Measurements from ENCODE around the gene ADM5.

The ADM5 gene

DNA sequence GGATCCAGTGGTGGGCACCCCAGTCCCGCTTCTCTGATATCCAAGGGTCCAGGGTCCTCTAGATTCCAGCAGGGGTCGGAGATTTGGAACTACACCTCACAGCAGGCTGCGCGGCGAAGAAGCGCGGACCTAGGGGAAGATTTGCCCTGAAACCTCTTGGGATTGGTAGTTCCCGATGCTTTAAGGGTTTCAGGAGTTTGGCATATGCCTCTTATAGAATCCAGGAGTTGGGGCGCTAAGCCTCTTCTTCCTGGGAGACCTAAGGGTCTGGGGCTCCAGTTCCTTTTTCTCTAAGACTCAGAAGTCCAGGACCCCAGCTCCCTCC lies 23.3 kb upstream of the ADM5 start:
- Mint-ChIP-seq H3K9me3 (no peaks in the 10 kb centered on the region), H3K27me3 (peaks cover 2% of the 10 kb centered on the region), H3K36me3 (ENCODE audit: low read depth) (peaks cover 19% of the 10 kb centered on the region), H3K4me1 (peaks cover 36% of the 10 kb centered on the region), H3K4me3 (peak overlapping the region; percentile 100), H3K27ac (peak overlapping the region; percentile 95)
- no peak for ATAC-seq
- DNase-seq: no peak

GRCh38 chr19:49667473-49667872 lies 21.9 kb upstream of the ADM5 start:
- peak overlapping the region; percentile 100 for H3K4me3 Mint-ChIP-seq
- peaks cover 41% of the 10 kb centered on the region for H3K4me1 Mint-ChIP-seq
- ATAC-seq: no peak
- no peak for DNase-seq
- no peak overlapping the region for H3K27ac Mint-ChIP-seq
- H3K36me3 Mint-ChIP-seq (ENCODE audit: low read depth): peaks cover 20% of the 10 kb centered on the region
- peaks cover 2% of the 10 kb centered on the region for H3K27me3 Mint-ChIP-seq
- H3K9me3 Mint-ChIP-seq: no peaks in the 10 kb centered on the region

DNA sequence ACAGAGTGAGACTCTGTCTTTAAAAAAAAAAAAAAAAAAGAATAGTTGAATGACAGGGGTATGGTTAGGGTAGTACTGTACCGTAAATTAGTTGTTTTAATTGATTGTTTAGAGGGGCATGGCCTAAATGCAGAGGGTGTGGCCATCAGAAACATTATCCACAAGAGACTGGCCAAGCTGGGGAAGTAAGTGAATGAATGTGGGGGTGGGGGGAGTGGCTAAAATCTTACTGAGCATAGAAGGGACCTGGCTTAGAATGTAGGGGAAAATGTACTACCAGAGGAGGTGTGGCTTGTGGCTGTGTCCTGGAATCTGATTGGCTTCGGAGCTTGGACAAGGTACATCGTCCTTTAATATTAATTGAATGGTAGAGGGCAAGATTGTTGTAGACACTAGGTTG lies 19.9 kb upstream of the ADM5 start:
- DNase-seq (no peak), ATAC-seq (no peak)
- Mint-ChIP-seq H3K27me3 (peaks cover 2% of the 10 kb centered on the region), H3K27ac (no peak overlapping the region), H3K9me3 (no peaks in the 10 kb centered on the region), H3K4me3 (no peak overlapping the region), H3K4me1 (peaks cover 26% of the 10 kb centered on the region), H3K36me3 (ENCODE audit: low read depth) (peaks cover 15% of the 10 kb centered on the region)

DNA sequence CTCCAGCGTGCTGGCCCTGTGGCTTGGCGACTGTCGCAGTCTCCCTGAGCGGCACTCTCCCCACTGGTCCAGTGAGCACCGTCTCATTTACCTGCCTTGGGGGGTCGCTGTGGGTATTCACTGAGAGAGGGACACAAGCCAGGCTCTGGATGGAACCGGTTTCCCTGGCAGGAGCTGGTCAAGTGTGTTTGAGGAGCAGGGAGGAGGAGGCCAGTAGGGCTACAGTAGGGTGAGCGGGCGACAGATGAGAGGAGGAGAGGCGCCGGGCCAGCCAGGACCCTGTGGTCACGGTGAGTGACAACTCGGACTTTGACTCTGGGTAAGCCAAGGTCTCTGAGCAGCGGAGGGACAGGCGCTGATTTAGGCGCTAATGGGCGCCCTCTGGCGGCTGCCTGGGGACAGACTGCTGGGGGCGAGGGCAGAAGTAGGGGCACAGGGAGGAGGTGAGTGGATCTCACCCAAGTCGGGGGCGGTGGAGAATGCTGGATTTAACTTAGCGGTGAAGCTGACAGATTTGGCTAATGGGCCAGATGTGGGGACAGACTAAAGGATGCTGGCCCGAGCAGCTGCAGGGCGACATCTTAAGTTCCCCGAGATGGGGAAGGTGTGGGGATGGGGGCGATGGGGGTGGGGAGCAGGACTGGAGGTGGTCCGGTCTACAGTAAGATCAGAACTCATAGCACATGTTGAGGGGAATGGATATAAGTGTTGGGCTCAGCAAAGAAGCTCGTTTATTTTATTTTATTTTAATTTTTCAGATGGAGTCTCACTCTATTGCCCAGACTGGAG lies 17.1 kb upstream of the ADM5 start:
- peaks cover 24% of the 10 kb centered on the region for H3K4me1 Mint-ChIP-seq

GRCh38 chr19:49676136-49676783 lies 13.1 kb upstream of the ADM5 start:
- peak overlapping the region; percentile 95 for H3K27ac Mint-ChIP-seq
- DNase-seq: no peak
- H3K9me3 Mint-ChIP-seq: no peaks in the 10 kb centered on the region
- peaks cover 52% of the 10 kb centered on the region for H3K4me1 Mint-ChIP-seq
- H3K4me3 Mint-ChIP-seq: peak overlapping the region; percentile 98
- no peaks in the 10 kb centered on the region for H3K27me3 Mint-ChIP-seq
- H3K36me3 Mint-ChIP-seq (ENCODE audit: low read depth): peaks cover 26% of the 10 kb centered on the region
- ATAC-seq: no peak

More for the DNA sequence above, 17.1 kb upstream of the ADM5 start:
- no peak overlapping the region for H3K4me3 Mint-ChIP-seq
- H3K27me3 Mint-ChIP-seq: no peaks in the 10 kb centered on the region
- DNase-seq (peak; percentile 85), ATAC-seq (peak; percentile 10)
- peak overlapping the region; percentile 16 for H3K27ac Mint-ChIP-seq
- peaks cover 13% of the 10 kb centered on the region for H3K36me3 Mint-ChIP-seq (ENCODE audit: low read depth)
- no peaks in the 10 kb centered on the region for H3K9me3 Mint-ChIP-seq

DNA sequence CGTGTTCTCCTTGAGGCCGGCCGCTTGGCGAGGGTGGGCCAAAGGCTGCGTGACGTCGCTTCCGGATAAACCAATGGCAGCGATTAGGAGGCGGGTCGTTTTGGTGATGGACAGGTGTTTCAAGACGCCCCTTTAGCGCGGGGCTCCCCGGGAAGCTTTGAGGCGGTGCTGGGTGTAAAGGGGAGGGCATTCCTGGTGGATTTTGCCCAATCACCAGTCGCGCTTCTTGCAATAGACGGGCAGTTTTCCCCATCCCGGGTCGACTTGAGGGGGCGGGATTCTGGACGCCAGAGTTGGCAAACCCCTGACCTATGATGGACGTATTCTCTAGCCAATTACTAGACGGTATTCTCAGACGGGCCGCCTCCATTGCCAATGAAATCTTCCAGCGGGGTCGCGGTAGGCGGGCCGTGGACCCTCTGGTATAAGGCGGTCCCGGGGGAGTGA lies 12.6 kb upstream of the ADM5 start:
- ATAC-seq (peak; percentile 76), DNase-seq (peak; percentile 98)
- Mint-ChIP-seq H3K4me3 (peak overlapping the region; percentile 98), H3K36me3 (ENCODE audit: low read depth) (peaks cover 29% of the 10 kb centered on the region), H3K9me3 (no peaks in the 10 kb centered on the region), H3K27me3 (no peaks in the 10 kb centered on the region), H3K4me1 (peaks cover 52% of the 10 kb centered on the region), H3K27ac (peak overlapping the region; percentile 95)

GRCh38 chr19:49677231-49677900 lies 12.0 kb upstream of the ADM5 start, which contains the start of gene PRMT1:
Gene PRMT1, plus strand, starts transcription at chr19:49677271. Its CDS starts 10 bp downstream, at chr19:49677281.
- no peaks in the 10 kb centered on the region for H3K27me3 Mint-ChIP-seq
- H3K4me3 Mint-ChIP-seq: peak within 1 kb of the TSS; percentile 98
- DNase-seq (peak; percentile 56), ATAC-seq (no peak)
- H3K27ac Mint-ChIP-seq: peak within 1 kb of the TSS; percentile 95
- H3K4me1 Mint-ChIP-seq: peaks cover 52% of the 10 kb centered on the region
- H3K36me3 Mint-ChIP-seq (ENCODE audit: low read depth): peaks cover 34% of the 10 kb centered on the region
- H3K9me3 Mint-ChIP-seq: no peaks in the 10 kb centered on the region

GRCh38 chr19:49677901-49678674 lies 11.3 kb upstream of the ADM5 start:
- Mint-ChIP-seq H3K36me3 (ENCODE audit: low read depth) (peaks cover 38% of the 10 kb centered on the region), H3K4me1 (peaks cover 53% of the 10 kb centered on the region), H3K27ac (peak overlapping the region; percentile 93), H3K9me3 (no peaks in the 10 kb centered on the region), H3K27me3 (no peaks in the 10 kb centered on the region), H3K4me3 (peak overlapping the region; percentile 98)
- ATAC-seq: peak; percentile 30
- peak; percentile 83 for DNase-seq

DNA sequence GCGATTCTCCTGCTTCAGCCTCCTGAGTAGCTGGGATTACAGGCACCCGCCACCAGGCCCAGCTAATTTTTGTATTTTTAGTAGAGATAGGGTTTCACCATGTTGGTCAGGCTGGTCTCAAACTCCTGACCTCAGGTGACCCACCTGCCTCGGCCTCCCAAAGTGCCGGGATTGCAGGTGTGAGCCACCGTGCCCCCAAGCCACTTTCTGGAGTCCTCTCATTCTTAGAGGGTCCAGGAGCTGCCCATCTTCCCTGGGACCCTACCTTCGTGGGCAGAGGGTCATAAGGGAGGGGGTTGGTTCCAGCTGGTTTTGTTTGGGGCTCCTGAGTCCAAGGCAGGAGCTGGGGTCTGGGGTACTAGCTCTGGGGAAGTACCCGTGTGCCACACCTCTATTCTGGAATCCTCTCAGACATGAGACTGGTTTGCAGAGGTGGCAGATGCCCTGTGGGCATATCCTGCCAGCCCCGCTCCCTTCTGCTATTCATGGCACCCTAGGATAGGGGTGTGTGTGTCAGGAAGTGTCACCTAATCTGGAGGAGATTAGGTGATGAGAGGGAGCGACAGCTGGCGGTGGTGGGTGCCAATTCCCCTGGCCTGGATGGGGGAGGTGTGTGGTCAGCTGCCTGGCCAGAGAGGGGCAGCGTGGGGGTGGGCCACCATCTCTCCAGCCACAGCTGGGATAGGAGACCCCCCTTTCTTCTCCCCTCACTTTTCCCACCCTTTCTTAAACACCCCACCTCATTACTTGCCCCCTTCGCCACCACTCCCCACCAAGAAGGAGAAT lies 10.2 kb upstream of the ADM5 start:
- Mint-ChIP-seq H3K4me1 (peaks cover 50% of the 10 kb centered on the region), H3K27ac (no peak overlapping the region), H3K36me3 (ENCODE audit: low read depth) (peaks cover 44% of the 10 kb centered on the region), H3K4me3 (peak overlapping the region; percentile 98), H3K27me3 (no peaks in the 10 kb centered on the region), H3K9me3 (no peaks in the 10 kb centered on the region)
- no peak for ATAC-seq
- no peak for DNase-seq

GRCh38 chr19:49679771-49680413 lies 9.5 kb upstream of the ADM5 start:
- no peak for ATAC-seq
- Mint-ChIP-seq H3K27ac (peak overlapping the region; percentile 75), H3K36me3 (ENCODE audit: low read depth) (peaks cover 46% of the 10 kb centered on the region), H3K4me1 (peaks cover 50% of the 10 kb centered on the region), H3K4me3 (peak overlapping the region; percentile 64), H3K27me3 (no peaks in the 10 kb centered on the region), H3K9me3 (no peaks in the 10 kb centered on the region)
- DNase-seq: no peak

- Mint-ChIP-seq H3K4me1 (peaks cover 54% of the 10 kb centered on the region), H3K36me3 (ENCODE audit: low read depth) (peaks cover 54% of the 10 kb centered on the region), H3K4me3 (peak overlapping the region; percentile 64), H3K27me3 (no peaks in the 10 kb centered on the region), H3K9me3 (no peaks in the 10 kb centered on the region), H3K27ac (peak overlapping the region; percentile 75)
- ATAC-seq (peak; percentile 5), DNase-seq (peak; percentile 99)
Measured at GRCh38 chr19:49680421-49681351, 8.7 kb upstream of the ADM5 start.

DNA sequence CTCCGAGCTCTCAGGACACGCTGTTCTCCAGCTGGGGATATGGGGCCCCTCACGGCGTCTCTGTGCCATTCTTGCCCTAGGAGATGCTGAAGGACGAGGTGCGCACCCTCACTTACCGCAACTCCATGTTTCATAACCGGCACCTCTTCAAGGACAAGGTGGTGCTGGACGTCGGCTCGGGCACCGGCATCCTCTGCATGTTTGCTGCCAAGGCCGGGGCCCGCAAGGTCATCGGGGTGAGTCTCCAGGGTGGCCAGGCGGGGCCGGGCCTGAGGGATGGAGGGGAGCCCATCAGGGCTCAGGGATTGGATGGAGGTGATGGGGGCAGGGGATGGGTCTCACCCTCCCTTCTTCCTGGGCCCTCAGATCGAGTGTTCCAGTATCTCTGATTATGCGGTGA lies 7.6 kb upstream of the ADM5 start:
- Mint-ChIP-seq H3K36me3 (ENCODE audit: low read depth) (peaks cover 56% of the 10 kb centered on the region), H3K9me3 (no peaks in the 10 kb centered on the region), H3K27me3 (no peaks in the 10 kb centered on the region), H3K27ac (no peak overlapping the region), H3K4me3 (no peak overlapping the region), H3K4me1 (peaks cover 47% of the 10 kb centered on the region)
- ATAC-seq: no peak
- no peak for DNase-seq
